ENCODE measurements around the gene BAIAP2.

The BAIAP2 gene

GRCh38 chr17:81118308-81119221 is 83.6 kb downstream of the BAIAP2 start:
- TF ChIP-seq POLR2A (IDR thresholded peaks at IDR 0.05; ENCODE audit: low read depth, low read length), result no peak
- FAIRE-seq, result no peak
- no peak for DNase-seq (ENCODE audit: insufficient read length, low spot score)

GRCh38 chr17:81119223-81120148 is 84.5 kb downstream of the BAIAP2 start:
- peak; percentile 21; the same call in 1 of the 2 replicates for TF ChIP-seq POLR2A (IDR thresholded peaks at IDR 0.05; ENCODE audit: low read depth, low read length)
- peak; percentile 81 for FAIRE-seq
- DNase-seq (ENCODE audit: insufficient read length, low spot score), result peak; percentile 98

DNA sequence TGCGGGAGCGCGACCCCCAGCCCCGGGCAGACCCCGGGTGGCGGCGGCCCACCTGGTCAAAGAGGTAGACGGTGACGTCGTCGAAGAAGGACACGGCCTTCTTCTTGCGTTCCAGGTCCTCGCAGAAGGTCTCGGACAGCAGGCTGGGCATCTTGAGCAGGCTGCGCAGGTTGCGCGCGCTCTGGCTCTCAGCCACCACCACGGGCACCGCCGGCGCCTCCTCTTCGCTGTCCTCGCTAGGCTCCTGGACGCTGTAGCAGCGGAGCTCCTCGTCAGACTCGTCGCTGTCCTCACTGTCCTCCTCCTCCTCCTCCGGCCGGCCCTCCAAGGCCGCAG is 85.2 kb downstream of the BAIAP2 start:
- FAIRE-seq, result no peak
- no peak for DNase-seq (ENCODE audit: insufficient read length, low spot score)

GRCh38 chr17:81120695-81121621 is 86.0 kb downstream of the BAIAP2 start:
- FAIRE-seq (no peak), DNase-seq (ENCODE audit: insufficient read length, low spot score) (no peak)
- TF ChIP-seq POLR2A (IDR thresholded peaks at IDR 0.05; ENCODE audit: low read depth, low read length), result no peak

More for the DNA sequence above, 85.2 kb downstream of the BAIAP2 start:
- no peak for TF ChIP-seq POLR2A (IDR thresholded peaks at IDR 0.05; ENCODE audit: low read depth, low read length)

DNA sequence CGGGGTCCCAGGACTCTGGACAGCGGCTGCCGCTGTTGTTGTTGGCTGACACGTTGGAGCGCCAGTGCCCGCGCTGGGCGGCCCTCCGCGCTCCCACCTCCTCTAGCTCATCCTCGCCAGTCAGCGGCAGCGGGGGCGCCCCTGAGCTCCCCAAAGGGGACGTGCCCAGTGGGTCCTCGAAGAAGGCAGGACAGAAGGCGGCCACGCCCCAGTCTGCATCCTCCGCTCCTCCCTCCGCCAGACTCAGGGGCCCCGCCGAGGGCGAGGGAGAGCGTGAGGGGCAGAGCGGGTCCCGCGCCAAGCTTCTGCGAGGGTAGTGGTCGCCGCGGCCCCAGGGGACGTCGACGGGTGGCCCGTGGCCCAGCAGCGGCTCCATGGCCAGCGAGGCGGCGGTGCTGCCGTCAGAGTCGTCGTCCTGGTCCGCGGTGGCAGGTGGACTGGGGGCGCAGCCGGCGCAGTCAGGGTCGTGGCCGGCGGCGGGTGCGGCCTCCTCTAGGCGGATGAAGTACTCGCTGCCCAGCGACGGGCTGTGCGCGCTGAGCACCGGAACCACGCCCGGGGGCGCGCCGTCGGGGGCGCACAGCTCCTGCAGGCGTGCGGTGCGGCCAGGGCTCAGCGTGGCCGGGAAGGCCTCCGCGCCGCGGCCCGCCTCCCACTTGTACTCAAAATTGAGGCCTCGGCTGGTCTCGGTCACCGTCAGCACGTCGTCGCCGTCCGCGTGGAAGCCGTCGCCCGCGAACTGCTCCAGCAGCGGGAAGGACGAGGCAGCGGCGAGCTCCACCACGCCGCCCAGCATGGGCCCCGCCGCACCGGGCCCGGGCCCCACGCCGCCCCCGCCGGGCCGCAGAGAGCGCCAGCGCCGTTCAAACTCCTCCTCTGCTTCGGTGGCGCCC is 87.1 kb downstream of the BAIAP2 start:
- DNase-seq (ENCODE audit: insufficient read length, low spot score), result no peak
- TF ChIP-seq POLR2A (IDR thresholded peaks at IDR 0.05; ENCODE audit: low read depth, low read length), result no peak
- no peak for FAIRE-seq

GRCh38 chr17:81123052-81124048 is 88.4 kb downstream of the BAIAP2 start:
- no peak for DNase-seq (ENCODE audit: insufficient read length, low spot score)
- TF ChIP-seq POLR2A (IDR thresholded peaks at IDR 0.05; ENCODE audit: low read depth, low read length), result no peak

DNA sequence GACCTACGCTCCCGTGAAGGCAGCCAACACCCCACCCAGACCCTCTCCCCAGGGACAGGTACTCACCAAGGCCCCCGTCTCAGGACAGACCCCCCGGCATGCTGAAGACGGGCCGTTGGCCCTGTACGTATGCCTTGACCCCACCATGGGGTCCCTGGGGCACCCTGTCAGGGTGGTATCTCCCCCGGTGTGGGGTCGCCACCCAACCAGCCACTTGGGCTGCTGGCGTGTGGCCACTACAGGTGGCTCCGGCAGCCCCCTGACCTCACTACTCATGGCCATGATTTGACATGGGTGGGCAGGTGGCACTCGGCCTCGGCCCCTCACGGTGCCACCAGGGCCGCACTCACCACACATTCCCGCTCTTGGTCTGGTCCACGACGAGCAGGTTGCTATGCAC is 89.4 kb downstream of the BAIAP2 start:
- FAIRE-seq (no peak), DNase-seq (ENCODE audit: insufficient read length, low spot score) (no peak)
- no peak for TF ChIP-seq POLR2A (IDR thresholded peaks at IDR 0.05; ENCODE audit: low read depth, low read length)

More at GRCh38 chr17:81123052-81124048, 88.4 kb downstream of the BAIAP2 start:
- no peak for FAIRE-seq

DNA sequence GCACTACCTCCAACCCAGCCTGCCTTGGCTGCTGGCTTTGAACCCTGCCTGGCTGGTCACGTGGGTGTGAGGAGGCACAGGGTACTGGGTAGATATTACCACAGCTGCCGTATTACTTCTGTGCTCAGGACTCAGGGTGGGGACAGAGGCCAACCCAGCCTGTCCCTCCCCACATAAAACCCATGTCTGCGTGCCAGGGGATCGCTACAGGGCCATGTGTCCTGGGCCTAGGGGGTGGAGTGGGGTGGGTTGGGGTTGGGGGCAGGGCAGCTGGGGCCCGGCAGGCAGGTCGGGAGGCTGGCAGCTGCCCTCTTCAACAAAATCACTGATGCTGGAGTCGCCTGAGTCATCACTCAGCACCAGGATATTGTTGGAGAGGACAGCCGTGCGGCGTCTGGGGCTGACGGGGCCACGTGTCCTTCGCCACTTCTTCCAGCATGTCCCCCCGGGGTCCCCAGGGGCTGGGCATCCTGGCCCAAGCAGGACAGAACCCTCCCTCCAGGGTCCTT is 90.7 kb downstream of the BAIAP2 start:
- FAIRE-seq (no peak), DNase-seq (ENCODE audit: insufficient read length, low spot score) (peak; percentile 85)
- no peak for TF ChIP-seq POLR2A (IDR thresholded peaks at IDR 0.05; ENCODE audit: low read depth, low read length)

- no peak for FAIRE-seq
- DNase-seq (ENCODE audit: insufficient read length, low spot score), result no peak
- TF ChIP-seq POLR2A (IDR thresholded peaks at IDR 0.05; ENCODE audit: low read depth, low read length), result no peak
These were observed 91.6 kb downstream of the BAIAP2 start for GRCh38 chr17:81126281-81127132.

DNA sequence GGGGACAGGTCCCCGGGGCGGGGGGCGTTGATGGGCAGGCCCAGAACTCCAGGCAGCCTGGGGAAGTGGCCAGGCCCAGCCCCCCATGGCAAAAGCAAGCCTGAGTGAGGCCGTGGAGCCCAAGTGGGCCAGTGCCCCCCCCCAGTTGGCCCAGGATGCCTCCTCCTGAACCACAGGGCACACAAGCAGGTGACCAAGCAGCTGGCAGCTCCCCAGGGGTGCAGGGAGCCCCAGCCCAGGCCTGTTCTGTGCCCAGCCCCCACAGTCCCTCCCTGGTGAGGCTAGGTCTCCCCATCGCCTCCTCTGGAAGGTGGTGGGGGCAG is 92.1 kb downstream of the BAIAP2 start:
- no peak for DNase-seq (ENCODE audit: insufficient read length, low spot score)
- FAIRE-seq, result no peak
- no peak for TF ChIP-seq POLR2A (IDR thresholded peaks at IDR 0.05; ENCODE audit: low read depth, low read length)
